Bronchial epithelial cell (primary cell): ENCODE measurements around the gene NACC1. TPM values are rescaled to one million over a fixed set of nuclear protein-coding genes. Genes with fewer than 3 reads are reported as not detected.

ENCODE experiments used
- DNase-seq: peaks from one replicate; pipeline ENCODE4 v3.0.0-alpha.2; 2010; ENCODE audit warnings: low read depth
- FAIRE-seq: peaks from 2 replicates; lab custom pipeline; 2011; peaks lifted over from hg19 to GRCh38; lab: Jason Lieb, UNC
- H3K27me3 ChIP-seq: 2 replicates; pipeline ENCODE4 v1.5.1; 2011; ENCODE audit warnings: low read length; ENCODE audit not compliant: control insufficient read depth, insufficient read depth
- H3K36me3 ChIP-seq: 2 replicates; pipeline ENCODE4 v1.5.1; 2011; ENCODE audit warnings: low read length; ENCODE audit not compliant: control insufficient read depth, insufficient read depth
- H3K4me3 ChIP-seq: 2 replicates; pipeline ENCODE4 v1.5.1; 2011; ENCODE audit warnings: mild to moderate bottlenecking, low read depth, low read length, control low read depth
- CTCF ChIP-seq: IDR thresholded peaks from 2 replicates; pipeline ENCODE4 v1.5.1; 2011; ENCODE audit warnings: mild to moderate bottlenecking, moderate library complexity, low read length, control low read depth, inconsistent platforms; ENCODE audit not compliant: insufficient read depth, severe bottlenecking
- total RNA-seq: library from RNA; depleted of rRNA; stranded (reverse); fragments of >200 nt; gene quantifications from 2 replicates; pipeline ENCODE4 v1.2.1, GENCODE V29; 2014

NACC1 gene
- total RNA-seq, 1 donor from 2014 or later, result 20.3 TPM

GRCh38 chr19:13072188-13072908 is 45.7 kb upstream of the NACC1 start:
- no peak for FAIRE-seq
- DNase-seq, result no peak
- no peak overlapping the region for H3K4me3 ChIP-seq
- no peaks in the 10 kb centered on the region for H3K27me3 ChIP-seq
- H3K36me3 ChIP-seq, result peaks cover 9% of the 10 kb centered on the region
- TF ChIP-seq CTCF, result no peak

- Histone ChIP-seq H3K36me3 (peaks cover 9% of the 10 kb centered on the region), H3K4me3 (no peak overlapping the region), H3K27me3 (no peaks in the 10 kb centered on the region)
- TF ChIP-seq CTCF, result no peak
- FAIRE-seq (peak; percentile 79), DNase-seq (no peak)
Measured at GRCh38 chr19:13073263-13073662, 44.8 kb upstream of the NACC1 start.

- no peaks in the 10 kb centered on the region for H3K27me3 ChIP-seq
- no peak overlapping the region for H3K4me3 ChIP-seq
- peaks cover 10% of the 10 kb centered on the region for H3K36me3 ChIP-seq
- no peak for TF ChIP-seq CTCF
- FAIRE-seq (no peak), DNase-seq (no peak)
Measured at GRCh38 chr19:13074378-13074777, 43.7 kb upstream of the NACC1 start.

- TF ChIP-seq CTCF, result no peak
- DNase-seq (no peak), FAIRE-seq (no peak)
- no peaks in the 10 kb centered on the region for H3K27me3 ChIP-seq
- H3K36me3 ChIP-seq, result peaks cover 12% of the 10 kb centered on the region
- no peak overlapping the region for H3K4me3 ChIP-seq
Measured at GRCh38 chr19:13076320-13076719, 41.7 kb upstream of the NACC1 start.

- no peak for TF ChIP-seq CTCF
- no peak overlapping the region for H3K4me3 ChIP-seq
- peaks cover 12% of the 10 kb centered on the region for H3K36me3 ChIP-seq
- DNase-seq, result no peak
- H3K27me3 ChIP-seq, result no peaks in the 10 kb centered on the region
- FAIRE-seq, result no peak
Measured at GRCh38 chr19:13076787-13077186, 41.3 kb upstream of the NACC1 start.

GRCh38 chr19:13077240-13077639 is 40.8 kb upstream of the NACC1 start:
- FAIRE-seq (no peak), DNase-seq (no peak)
- H3K27me3 ChIP-seq, result no peaks in the 10 kb centered on the region
- H3K4me3 ChIP-seq, result no peak overlapping the region
- H3K36me3 ChIP-seq, result peaks cover 12% of the 10 kb centered on the region
- no peak for TF ChIP-seq CTCF
